ENCODE data around the gene PARVA.

DNA sequence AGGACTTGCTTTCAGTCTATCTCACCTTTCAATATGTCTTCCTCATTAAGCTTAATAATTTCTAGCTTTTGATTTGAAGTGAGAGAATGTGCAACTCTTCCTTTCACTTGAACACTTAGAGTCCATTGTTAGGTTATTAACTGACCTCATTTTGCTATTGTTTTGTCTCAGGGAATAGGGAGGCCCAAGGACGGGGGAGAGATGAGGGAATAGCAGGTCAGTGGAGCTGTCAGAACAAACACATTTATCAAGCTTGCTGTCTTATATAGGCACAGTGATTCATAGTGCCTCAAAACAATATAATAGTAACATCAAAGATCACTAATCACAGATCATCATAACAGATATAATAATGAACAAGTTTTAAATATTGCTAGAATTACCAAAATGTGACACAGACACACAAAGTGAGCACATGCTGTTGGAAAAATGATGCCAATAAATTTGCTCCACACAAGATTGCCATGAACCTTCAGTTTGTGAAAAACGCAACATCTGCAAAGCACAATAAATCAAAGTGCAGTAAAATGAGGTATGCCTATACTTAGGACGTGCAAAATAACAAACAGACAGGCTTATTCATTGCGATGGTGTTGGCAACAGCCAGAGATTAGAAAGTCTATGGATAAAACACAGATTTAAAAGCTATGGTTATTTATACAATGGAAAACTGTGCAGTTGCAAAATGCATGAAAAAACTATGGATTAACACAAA is 190.5 kb downstream of the PARVA start:
- TF ChIP-seq, protein P1, sequence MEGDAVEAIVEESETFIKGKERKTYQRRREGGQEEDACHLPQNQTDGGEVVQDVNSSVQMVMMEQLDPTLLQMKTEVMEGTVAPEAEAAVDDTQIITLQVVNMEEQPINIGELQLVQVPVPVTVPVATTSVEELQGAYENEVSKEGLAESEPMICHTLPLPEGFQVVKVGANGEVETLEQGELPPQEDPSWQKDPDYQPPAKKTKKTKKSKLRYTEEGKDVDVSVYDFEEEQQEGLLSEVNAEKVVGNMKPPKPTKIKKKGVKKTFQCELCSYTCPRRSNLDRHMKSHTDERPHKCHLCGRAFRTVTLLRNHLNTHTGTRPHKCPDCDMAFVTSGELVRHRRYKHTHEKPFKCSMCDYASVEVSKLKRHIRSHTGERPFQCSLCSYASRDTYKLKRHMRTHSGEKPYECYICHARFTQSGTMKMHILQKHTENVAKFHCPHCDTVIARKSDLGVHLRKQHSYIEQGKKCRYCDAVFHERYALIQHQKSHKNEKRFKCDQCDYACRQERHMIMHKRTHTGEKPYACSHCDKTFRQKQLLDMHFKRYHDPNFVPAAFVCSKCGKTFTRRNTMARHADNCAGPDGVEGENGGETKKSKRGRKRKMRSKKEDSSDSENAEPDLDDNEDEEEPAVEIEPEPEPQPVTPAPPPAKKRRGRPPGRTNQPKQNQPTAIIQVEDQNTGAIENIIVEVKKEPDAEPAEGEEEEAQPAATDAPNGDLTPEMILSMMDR (conservative IDR thresholded peaks at IDR 0.05), result no peak
- no peak for TF ChIP-seq EZH2 (IDR thresholded peaks at IDR 0.05; ENCODE audit: low read depth)
